DMS153 (cell line): ENCODE data around the gene SDS.

Experiments
- DNase-seq: peaks from one replicate; lab custom pipeline; 2025; lab: John Stamatoyannopoulos, UW

Gene SDS

DNA sequence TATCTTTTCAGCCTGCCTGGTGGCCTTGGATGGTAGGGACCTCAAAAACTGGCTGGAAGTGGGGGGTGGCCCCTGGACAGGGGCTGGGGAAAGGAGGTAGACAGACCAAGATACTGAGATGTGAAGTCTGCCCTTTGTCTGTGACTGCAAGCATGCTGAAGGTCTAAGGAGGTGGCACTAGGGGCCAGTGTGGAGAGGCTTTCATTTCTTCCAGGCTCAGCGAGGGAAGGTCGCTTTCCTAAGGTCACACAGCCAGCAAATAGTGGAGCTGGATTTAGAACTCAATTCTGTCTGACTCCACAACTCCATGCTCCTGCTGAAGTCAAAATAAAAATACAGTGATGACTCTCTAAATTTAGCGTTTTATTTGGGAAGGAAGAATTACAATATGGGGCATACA is 56.6 kb downstream of the SDS start:
- DNase-seq, result no peak

GRCh38 chr12:113346353-113346752 is 57.3 kb downstream of the SDS start:
- no peak for DNase-seq

- no peak for DNase-seq
Observed at GRCh38 chr12:113345318-113345717, 58.4 kb downstream of the SDS start.
